CD4-positive, alpha-beta T cell treated with Interleukin-15 for 1 hour (primary cell): Measurements from ENCODE around the gene COA5.
A peak's percentile ranks its signal among the peaks of the same experiment; 100 is the strongest.

Experiments used
- DNase-seq: peaks from one replicate; pipeline ENCODE4 v3.0.0-alpha.2; 2020

Gene COA5

GRCh38 chr2:98571121-98571701 is 37.1 kb downstream of the COA5 start:
- no peak for DNase-seq

GRCh38 chr2:98570356-98570755 is 38.0 kb downstream of the COA5 start:
- no peak for DNase-seq

- DNase-seq: no peak
Measured at GRCh38 chr2:98569915-98570314, 38.4 kb downstream of the COA5 start.

GRCh38 chr2:98569197-98569793 is 39.0 kb downstream of the COA5 start:
- DNase-seq: peak; percentile 44

- no peak for DNase-seq
Measured at GRCh38 chr2:98568161-98568956, 40.0 kb downstream of the COA5 start.

GRCh38 chr2:98565941-98566340 is 42.4 kb downstream of the COA5 start:
- DNase-seq: no peak

- DNase-seq: no peak
Measured at GRCh38 chr2:98565286-98565860, 42.9 kb downstream of the COA5 start.

- no peak for DNase-seq
Measured at GRCh38 chr2:98564541-98565132, 43.7 kb downstream of the COA5 start.

GRCh38 chr2:98563394-98563793 is 44.9 kb downstream of the COA5 start:
- no peak for DNase-seq

GRCh38 chr2:98561902-98562695 is 46.2 kb downstream of the COA5 start:
- no peak for DNase-seq

- no peak for DNase-seq
Measured at GRCh38 chr2:98561018-98561417, 47.3 kb downstream of the COA5 start.

- no peak for DNase-seq
Measured at GRCh38 chr2:98560256-98560771, 48.0 kb downstream of the COA5 start.

GRCh38 chr2:98559581-98559980 is 48.7 kb downstream of the COA5 start:
- no peak for DNase-seq

- no peak for DNase-seq
Measured at GRCh38 chr2:98558852-98559530, 49.3 kb downstream of the COA5 start.

GRCh38 chr2:98556344-98557033 is 51.8 kb downstream of the COA5 start:
- peak; percentile 60 for DNase-seq

GRCh38 chr2:98555696-98556095 is 52.6 kb downstream of the COA5 start:
- no peak for DNase-seq

GRCh38 chr2:98554116-98554861 is 54.0 kb downstream of the COA5 start:
- no peak for DNase-seq

GRCh38 chr2:98552499-98553179 is 55.7 kb downstream of the COA5 start:
- DNase-seq: no peak

- no peak for DNase-seq
Measured at GRCh38 chr2:98551316-98551715, 57.0 kb downstream of the COA5 start.

- no peak for DNase-seq
Measured at GRCh38 chr2:98550165-98550564, 58.1 kb downstream of the COA5 start.
